Neural progenitor cell (in vitro differentiated cells): ENCODE data around the gene FITM1.

Source experiments
- EZH2phosphoT487 ChIP-seq: fragments of 200-600 bp; sonication (generic); IDR thresholded peaks from 2 replicates; pipeline ENCODE4 v1.6.1; 2017; ENCODE audit warnings: antibody characterized with exemption
- TF ChIP-seq, protein P1 (sequence below): fragments of 200-600 bp; sonication (generic); IDR thresholded peaks from 2 replicates; pipeline ENCODE4 v1.5.1; 2017; ENCODE audit warnings: antibody characterized with exemption, mild to moderate bottlenecking

DNA sequence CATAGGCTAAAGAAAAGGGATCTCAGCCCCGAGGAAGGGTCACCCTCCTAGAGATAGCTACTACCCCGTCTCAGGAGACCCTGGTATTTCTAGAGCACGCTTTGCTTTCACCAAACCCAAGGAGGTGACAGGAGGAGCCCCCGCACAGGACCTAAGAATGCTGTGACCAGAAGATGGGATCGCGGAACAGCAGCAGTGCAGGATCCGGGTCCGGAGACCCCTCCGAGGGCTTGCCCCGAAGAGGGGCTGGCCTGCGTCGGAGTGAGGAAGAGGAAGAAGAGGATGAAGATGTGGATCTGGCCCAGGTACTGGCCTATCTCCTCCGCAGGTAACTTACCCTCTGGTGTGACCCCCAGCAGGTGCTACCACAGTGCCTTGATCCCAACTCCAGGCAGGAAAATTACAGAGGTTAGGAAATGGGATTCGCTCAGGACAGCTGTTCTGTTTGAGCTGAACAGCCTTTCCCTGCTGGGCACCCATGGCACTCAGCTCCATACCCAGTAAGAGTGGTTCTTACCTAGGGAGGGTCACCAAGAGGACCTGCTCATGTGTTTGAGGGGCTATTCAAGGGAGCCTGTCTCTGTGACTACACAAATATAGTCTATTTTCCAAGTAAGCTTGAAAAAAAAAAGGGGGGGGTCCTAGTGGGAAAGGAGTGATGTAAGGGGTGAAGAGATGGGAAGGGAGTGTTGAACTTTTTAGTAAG lies 14.9 kb upstream of the FITM1 start:
- no peak for TF ChIP-seq EZH2phosphoT487
- TF ChIP-seq, protein P1, sequence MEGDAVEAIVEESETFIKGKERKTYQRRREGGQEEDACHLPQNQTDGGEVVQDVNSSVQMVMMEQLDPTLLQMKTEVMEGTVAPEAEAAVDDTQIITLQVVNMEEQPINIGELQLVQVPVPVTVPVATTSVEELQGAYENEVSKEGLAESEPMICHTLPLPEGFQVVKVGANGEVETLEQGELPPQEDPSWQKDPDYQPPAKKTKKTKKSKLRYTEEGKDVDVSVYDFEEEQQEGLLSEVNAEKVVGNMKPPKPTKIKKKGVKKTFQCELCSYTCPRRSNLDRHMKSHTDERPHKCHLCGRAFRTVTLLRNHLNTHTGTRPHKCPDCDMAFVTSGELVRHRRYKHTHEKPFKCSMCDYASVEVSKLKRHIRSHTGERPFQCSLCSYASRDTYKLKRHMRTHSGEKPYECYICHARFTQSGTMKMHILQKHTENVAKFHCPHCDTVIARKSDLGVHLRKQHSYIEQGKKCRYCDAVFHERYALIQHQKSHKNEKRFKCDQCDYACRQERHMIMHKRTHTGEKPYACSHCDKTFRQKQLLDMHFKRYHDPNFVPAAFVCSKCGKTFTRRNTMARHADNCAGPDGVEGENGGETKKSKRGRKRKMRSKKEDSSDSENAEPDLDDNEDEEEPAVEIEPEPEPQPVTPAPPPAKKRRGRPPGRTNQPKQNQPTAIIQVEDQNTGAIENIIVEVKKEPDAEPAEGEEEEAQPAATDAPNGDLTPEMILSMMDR, result no peak
